GM04503 (cell line): Measurements from ENCODE around the gene ECEL1.

ENCODE experiments used
- DNase-seq: peaks from one replicate; pipeline ENCODE4 v3.0.0-alpha.2; 2012; ENCODE audit warnings: low read depth

ECEL1 gene

GRCh38 chr2:232483923-232484627, 3.6 kb downstream of the ECEL1 start:
- DNase-seq: no peak

- no peak for DNase-seq
Measured at GRCh38 chr2:232483311-232483922, 4.2 kb downstream of the ECEL1 start.

GRCh38 chr2:232482301-232483238, 5.1 kb downstream of the ECEL1 start:
- DNase-seq: no peak

GRCh38 chr2:232481322-232482140, 6.1 kb downstream of the ECEL1 start:
- DNase-seq: no peak

- DNase-seq: no peak
Measured at GRCh38 chr2:232480201-232481190, 7.1 kb downstream of the ECEL1 start.

- DNase-seq: no peak
Measured at GRCh38 chr2:232479341-232480200, 8.1 kb downstream of the ECEL1 start.

- DNase-seq: no peak
Measured at GRCh38 chr2:232478571-232479340, 8.9 kb downstream of the ECEL1 start.

- no peak for DNase-seq
Measured at GRCh38 chr2:232477751-232478510, 9.7 kb downstream of the ECEL1 start.

GRCh38 chr2:232476791-232477190, 10.8 kb downstream of the ECEL1 start:
- no peak for DNase-seq

GRCh38 chr2:232476045-232476444, 11.6 kb downstream of the ECEL1 start:
- DNase-seq: no peak

- DNase-seq: no peak
Measured at GRCh38 chr2:232473467-232473890, 14.2 kb downstream of the ECEL1 start.

GRCh38 chr2:232466221-232466620, 21.4 kb downstream of the ECEL1 start:
- no peak for DNase-seq

GRCh38 chr2:232465061-232465460, 22.6 kb downstream of the ECEL1 start:
- DNase-seq: no peak

GRCh38 chr2:232464544-232464885, 23.1 kb downstream of the ECEL1 start:
- no peak for DNase-seq

GRCh38 chr2:232463701-232464543, 23.7 kb downstream of the ECEL1 start:
- DNase-seq: no peak

- no peak for DNase-seq
Measured at GRCh38 chr2:232460171-232460570, 27.5 kb downstream of the ECEL1 start.

- DNase-seq: no peak
Measured at GRCh38 chr2:232459419-232460035, 28.1 kb downstream of the ECEL1 start.
